ENCODE data around the gene NHLH2. TPM values are rescaled to one million over a fixed set of nuclear protein-coding genes. Genes with fewer than 3 reads are reported as not detected.

Gene NHLH2
- total and polyA plus RNA-seq, 4 experiments from 2014 or later, result not detected

GRCh38 chr1:115850937-115851336, 10.0 kb upstream of the NHLH2 start:
- ChIA-PET POLR2A (ENCODE audit: partially characterized antibody) (no interaction called here), CTCF (ENCODE audit: partially characterized antibody) (no interaction called here)
- H3K36me3 Mint-ChIP-seq, result no peaks in the 10 kb centered on the region
- H3K27ac ChIP-seq (ENCODE audit: low read depth, low read length), result no peak overlapping the region
- H3K9me3 Mint-ChIP-seq, result peaks cover 5 to 18% (median 11%) of the 10 kb centered on the region in 8 donors
- no peaks in the 10 kb centered on the region for H3K9me3 ChIP-seq (ENCODE audit: control insufficient read depth in 1 of 2, low read length in 2 of 2)
- no peaks in the 10 kb centered on the region for H3K4me1 ChIP-seq (ENCODE audit: insufficient read depth, low read length)
- no peak overlapping the region for H3K4me3 Mint-ChIP-seq
- intact Hi-C loops (cut with micrococcal nuclease), result no loop called here
- H3K27ac Mint-ChIP-seq, result no peak overlapping the region
- no peaks in the 10 kb centered on the region for H3K36me3 ChIP-seq (ENCODE audit: insufficient read depth, low read length)
- no peak for DNase-seq
- H3K4me3 ChIP-seq (ENCODE audit: low read length in 2 of 2), result no peak overlapping the region
- H3K4me1 Mint-ChIP-seq, result no peaks in the 10 kb centered on the region
- H3K27me3 Mint-ChIP-seq, result peaks cover 15 to 23% of the 10 kb centered on the region in 2 donors
- no peaks in the 10 kb centered on the region for H3K27me3 ChIP-seq (ENCODE audit: insufficient read depth, low read length)

DNA sequence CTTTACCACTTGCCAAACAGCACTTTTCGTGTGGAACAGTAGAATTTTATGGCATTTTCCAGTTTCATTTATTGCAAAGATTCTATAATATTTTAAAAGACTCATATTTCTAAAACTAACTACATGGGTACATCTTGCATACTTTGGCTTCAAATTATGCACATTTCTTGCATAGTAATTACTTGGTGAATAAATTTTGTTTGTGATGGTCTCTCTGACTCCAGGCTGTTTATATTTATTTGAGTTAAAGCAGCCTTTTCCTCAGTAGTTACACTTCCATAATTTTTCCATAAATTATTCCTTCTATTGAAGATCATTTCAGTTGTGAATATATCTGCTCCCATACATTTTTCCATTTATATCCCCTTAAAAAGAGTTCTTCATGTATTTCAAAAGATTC, 6.9 kb upstream of the NHLH2 start:
- H3K9me3 Mint-ChIP-seq, result peaks cover 0 to 13% (median 8%) of the 10 kb centered on the region in 8 donors
- intact Hi-C loops (cut with micrococcal nuclease), result no loop called here
- no peaks in the 10 kb centered on the region for H3K4me1 ChIP-seq (ENCODE audit: insufficient read depth, low read length)
- POLR2A ChIA-PET (ENCODE audit: partially characterized antibody), result no interaction called here
- no peaks in the 10 kb centered on the region for H3K4me1 Mint-ChIP-seq
- no peaks in the 10 kb centered on the region for H3K36me3 Mint-ChIP-seq
- no peak overlapping the region for H3K4me3 Mint-ChIP-seq
- H3K27me3 Mint-ChIP-seq, result peaks cover 17 to 23% of the 10 kb centered on the region in 2 donors
- no peak overlapping the region for H3K27ac Mint-ChIP-seq
- CTCF ChIA-PET (ENCODE audit: partially characterized antibody), result no interaction called here
- H3K27ac ChIP-seq (ENCODE audit: low read depth, low read length), result no peak overlapping the region
- no peak overlapping the region for H3K4me3 ChIP-seq (ENCODE audit: low read length in 2 of 2)
- no peak for DNase-seq
- H3K9me3 ChIP-seq (ENCODE audit: control insufficient read depth in 1 of 2, low read length in 2 of 2), result no peaks in the 10 kb centered on the region
- H3K27me3 ChIP-seq (ENCODE audit: insufficient read depth, low read length), result peaks cover 4% of the 10 kb centered on the region
- H3K36me3 ChIP-seq (ENCODE audit: insufficient read depth, low read length), result no peaks in the 10 kb centered on the region

DNA sequence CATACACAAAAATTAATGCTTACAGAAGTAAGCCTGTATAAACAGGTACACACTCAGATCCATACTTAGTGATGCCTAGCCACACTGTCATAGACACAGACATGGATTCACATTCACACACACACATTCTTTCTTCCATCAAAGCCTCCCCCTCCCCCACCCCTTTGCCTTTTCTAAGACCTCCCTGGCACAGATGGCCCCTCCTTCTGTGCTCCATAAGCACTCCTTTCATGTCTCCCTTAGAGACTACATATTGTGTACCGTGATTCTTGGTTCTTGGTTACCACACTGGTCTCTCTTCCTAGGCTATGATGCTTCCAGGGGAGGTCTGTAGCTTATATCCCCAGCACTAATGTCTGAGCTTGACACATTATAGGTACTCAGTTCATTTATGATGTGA, 2.0 kb upstream of the NHLH2 start:
- peaks cover 2 to 12% (median 7%) of the 10 kb centered on the region in 4 donors for H3K4me1 Mint-ChIP-seq
- peaks cover 27% of the 10 kb centered on the region for H3K27me3 ChIP-seq (ENCODE audit: insufficient read depth, low read length)
- DNase-seq, result no peak
- ChIA-PET CTCF (ENCODE audit: partially characterized antibody) (no interaction called here), POLR2A (ENCODE audit: partially characterized antibody) (no interaction called here)
- H3K9me3 Mint-ChIP-seq, result peaks cover 0 to 2% (median 0%) of the 10 kb centered on the region in 8 donors
- no peaks in the 10 kb centered on the region for H3K9me3 ChIP-seq (ENCODE audit: control insufficient read depth in 1 of 2, low read length in 2 of 2)
- no peak overlapping the region for H3K27ac ChIP-seq (ENCODE audit: low read depth, low read length)
- peaks cover 37 to 47% of the 10 kb centered on the region in 2 donors for H3K27me3 Mint-ChIP-seq
- H3K36me3 ChIP-seq (ENCODE audit: insufficient read depth, low read length), result no peaks in the 10 kb centered on the region
- peaks cover 10% of the 10 kb centered on the region for H3K4me1 ChIP-seq (ENCODE audit: insufficient read depth, low read length)
- H3K36me3 Mint-ChIP-seq, result no peaks in the 10 kb centered on the region
- H3K4me3 Mint-ChIP-seq, result no peak overlapping the region
- H3K4me3 ChIP-seq (ENCODE audit: low read length in 2 of 2), result no peak overlapping the region
- no peak overlapping the region for H3K27ac Mint-ChIP-seq
- intact Hi-C loops (cut with micrococcal nuclease), result no loop called here

GRCh38 chr1:115839679-115840237, 1.2 kb downstream of the NHLH2 start:
- peak overlapping the region in 5 of 8 donors; percentile 4 to 74 (median 58) for H3K4me3 Mint-ChIP-seq

GRCh38 chr1:115839029-115839678, 1.8 kb downstream of the NHLH2 start:
- Mint-ChIP-seq H3K36me3 (no peaks in the 10 kb centered on the region), H3K27me3 (peaks cover 36 to 46% of the 10 kb centered on the region in 2 donors), H3K4me1 (peaks cover 2 to 15% (median 7%) of the 10 kb centered on the region in 4 donors), H3K9me3 (no peaks in the 10 kb centered on the region), H3K4me3 (peak overlapping the region in 7 of 8 donors; percentile 51 to 86 (median 71)), H3K27ac (no peak overlapping the region)
- Histone ChIP-seq H3K4me3 (ENCODE audit: low read length in 2 of 2) (no peak overlapping the region), H3K9me3 (ENCODE audit: control insufficient read depth in 1 of 2, low read length in 2 of 2) (no peaks in the 10 kb centered on the region), H3K27ac (ENCODE audit: low read depth, low read length) (no peak overlapping the region), H3K4me1 (ENCODE audit: insufficient read depth, low read length) (peaks cover 10% of the 10 kb centered on the region), H3K36me3 (ENCODE audit: insufficient read depth, low read length) (no peaks in the 10 kb centered on the region), H3K27me3 (ENCODE audit: insufficient read depth, low read length) (peaks cover 27% of the 10 kb centered on the region)
- intact Hi-C loops (cut with micrococcal nuclease), result no loop called here
- CTCF ChIA-PET (ENCODE audit: partially characterized antibody), result no interaction called here
- DNase-seq, result no peak
- POLR2A ChIA-PET (ENCODE audit: partially characterized antibody), result interaction anchor here (0.7 kb wide), 1 partner anchor 39 kb away, joined by 3 read pairs; no protein-coding TSS in a partner anchor

More at GRCh38 chr1:115839679-115840237, 1.2 kb downstream of the NHLH2 start:
- Histone ChIP-seq H3K27me3 (ENCODE audit: insufficient read depth, low read length) (peaks cover 27% of the 10 kb centered on the region), H3K9me3 (ENCODE audit: control insufficient read depth in 1 of 2, low read length in 2 of 2) (no peaks in the 10 kb centered on the region), H3K4me3 (ENCODE audit: low read length in 2 of 2) (no peak overlapping the region), H3K27ac (ENCODE audit: low read depth, low read length) (no peak overlapping the region), H3K36me3 (ENCODE audit: insufficient read depth, low read length) (no peaks in the 10 kb centered on the region), H3K4me1 (ENCODE audit: insufficient read depth, low read length) (peaks cover 10% of the 10 kb centered on the region)
- Mint-ChIP-seq H3K27ac (no peak overlapping the region), H3K36me3 (no peaks in the 10 kb centered on the region), H3K27me3 (peaks cover 37 to 48% of the 10 kb centered on the region in 2 donors), H3K9me3 (no peaks in the 10 kb centered on the region), H3K4me1 (peaks cover 2 to 15% (median 7%) of the 10 kb centered on the region in 4 donors)
- DNase-seq, result no peak
- CTCF ChIA-PET (ENCODE audit: partially characterized antibody), result no interaction called here
- POLR2A ChIA-PET (ENCODE audit: partially characterized antibody), result interaction anchor here (0.7 kb wide), 1 partner anchor 38 kb away, joined by 3 read pairs; no protein-coding TSS in a partner anchor
- intact Hi-C loops (cut with micrococcal nuclease), result no loop called here

- peak overlapping the region in 5 of 8 donors; percentile 66 to 86 (median 71) for H3K4me3 Mint-ChIP-seq
- CTCF ChIA-PET (ENCODE audit: partially characterized antibody), result no interaction called here
Observed at GRCh38 chr1:115838431-115839028, 2.4 kb downstream of the NHLH2 start.

GRCh38 chr1:115837740-115838421, 3.0 kb downstream of the NHLH2 start:
- H3K4me1 ChIP-seq (ENCODE audit: insufficient read depth, low read length), result peaks cover 10% of the 10 kb centered on the region
- intact Hi-C loops (cut with micrococcal nuclease), result no loop called here
- peaks cover 2 to 15% (median 7%) of the 10 kb centered on the region in 4 donors for H3K4me1 Mint-ChIP-seq
- DNase-seq, result no peak
- POLR2A ChIA-PET (ENCODE audit: partially characterized antibody), result no interaction called here
- no peaks in the 10 kb centered on the region for H3K36me3 ChIP-seq (ENCODE audit: insufficient read depth, low read length)
- no peaks in the 10 kb centered on the region for H3K9me3 Mint-ChIP-seq
- peaks cover 35 to 40% of the 10 kb centered on the region in 2 donors for H3K27me3 Mint-ChIP-seq
- no peak overlapping the region for H3K4me3 ChIP-seq (ENCODE audit: low read length in 2 of 2)
- H3K27me3 ChIP-seq (ENCODE audit: insufficient read depth, low read length), result peaks cover 24% of the 10 kb centered on the region
- H3K27ac ChIP-seq (ENCODE audit: low read depth, low read length), result no peak overlapping the region
- no peaks in the 10 kb centered on the region for H3K36me3 Mint-ChIP-seq
- H3K9me3 ChIP-seq (ENCODE audit: control insufficient read depth in 1 of 2, low read length in 2 of 2), result no peaks in the 10 kb centered on the region
- H3K4me3 Mint-ChIP-seq, result peak overlapping the region in 4 of 8 donors; percentile 20 to 63 (median 32)
- CTCF ChIA-PET (ENCODE audit: partially characterized antibody), result no interaction called here
- H3K27ac Mint-ChIP-seq, result no peak overlapping the region

More at GRCh38 chr1:115838431-115839028, 2.4 kb downstream of the NHLH2 start:
- DNase-seq, result no peak
- H3K9me3 Mint-ChIP-seq, result no peaks in the 10 kb centered on the region
- no peak overlapping the region for H3K27ac ChIP-seq (ENCODE audit: low read depth, low read length)
- H3K4me1 Mint-ChIP-seq, result peaks cover 2 to 15% (median 7%) of the 10 kb centered on the region in 4 donors
- POLR2A ChIA-PET (ENCODE audit: partially characterized antibody), result no interaction called here
- peaks cover 10% of the 10 kb centered on the region for H3K4me1 ChIP-seq (ENCODE audit: insufficient read depth, low read length)
- no peak overlapping the region for H3K4me3 ChIP-seq (ENCODE audit: low read length in 2 of 2)
- no peaks in the 10 kb centered on the region for H3K9me3 ChIP-seq (ENCODE audit: control insufficient read depth in 1 of 2, low read length in 2 of 2)
- H3K36me3 ChIP-seq (ENCODE audit: insufficient read depth, low read length), result no peaks in the 10 kb centered on the region
- peaks cover 35 to 43% of the 10 kb centered on the region in 2 donors for H3K27me3 Mint-ChIP-seq
- H3K36me3 Mint-ChIP-seq, result no peaks in the 10 kb centered on the region
- no peak overlapping the region for H3K27ac Mint-ChIP-seq
- peaks cover 27% of the 10 kb centered on the region for H3K27me3 ChIP-seq (ENCODE audit: insufficient read depth, low read length)
- intact Hi-C loops (cut with micrococcal nuclease), result no loop called here
